OCI-LY3 (cell line): ENCODE results near the gene LPCAT2.

ENCODE experiments used
- EZH2phosphoT487 ChIP-seq: fragments of 200-600 bp; shearing (Covaris generic); IDR thresholded peaks from 2 replicates; pipeline ENCODE4 v1.6.1; 2018; ENCODE audit warnings: antibody characterized with exemption, mixed run types, low read depth
- TF ChIP-seq, protein P1 (sequence below): fragments of 200-600, 300-600 bp; sonication (generic); IDR thresholded peaks from 2 replicates; pipeline ENCODE4 v1.5.1; 2014; ENCODE audit warnings: antibody characterized with exemption, low read length, low read depth

DNA sequence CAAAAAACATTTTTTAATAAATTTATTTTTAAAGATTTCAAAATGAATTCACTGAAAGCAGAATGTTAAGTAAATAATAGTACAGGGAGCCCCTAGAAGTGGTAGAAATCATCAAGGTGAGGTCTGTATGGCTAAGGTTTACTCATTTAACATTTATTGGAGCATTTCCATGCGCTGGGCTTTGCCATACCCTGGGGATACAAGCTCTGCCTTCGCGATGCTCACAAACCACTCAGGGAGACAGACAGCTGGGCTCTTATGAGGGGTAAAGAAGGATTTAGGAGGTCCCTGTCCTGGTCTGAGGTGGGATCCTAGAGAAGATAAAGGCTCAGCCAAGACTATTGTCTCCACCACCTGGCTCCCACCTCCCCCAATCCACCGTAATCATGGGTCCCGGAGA, 11.3 kb upstream of the LPCAT2 start:
- TF ChIP-seq, protein P1, sequence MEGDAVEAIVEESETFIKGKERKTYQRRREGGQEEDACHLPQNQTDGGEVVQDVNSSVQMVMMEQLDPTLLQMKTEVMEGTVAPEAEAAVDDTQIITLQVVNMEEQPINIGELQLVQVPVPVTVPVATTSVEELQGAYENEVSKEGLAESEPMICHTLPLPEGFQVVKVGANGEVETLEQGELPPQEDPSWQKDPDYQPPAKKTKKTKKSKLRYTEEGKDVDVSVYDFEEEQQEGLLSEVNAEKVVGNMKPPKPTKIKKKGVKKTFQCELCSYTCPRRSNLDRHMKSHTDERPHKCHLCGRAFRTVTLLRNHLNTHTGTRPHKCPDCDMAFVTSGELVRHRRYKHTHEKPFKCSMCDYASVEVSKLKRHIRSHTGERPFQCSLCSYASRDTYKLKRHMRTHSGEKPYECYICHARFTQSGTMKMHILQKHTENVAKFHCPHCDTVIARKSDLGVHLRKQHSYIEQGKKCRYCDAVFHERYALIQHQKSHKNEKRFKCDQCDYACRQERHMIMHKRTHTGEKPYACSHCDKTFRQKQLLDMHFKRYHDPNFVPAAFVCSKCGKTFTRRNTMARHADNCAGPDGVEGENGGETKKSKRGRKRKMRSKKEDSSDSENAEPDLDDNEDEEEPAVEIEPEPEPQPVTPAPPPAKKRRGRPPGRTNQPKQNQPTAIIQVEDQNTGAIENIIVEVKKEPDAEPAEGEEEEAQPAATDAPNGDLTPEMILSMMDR, result no peak
- no peak for TF ChIP-seq EZH2phosphoT487
